ENCODE data around the gene IL36B.
"Not testable (repeated sequence)": the region's sequence is repeated elsewhere in the genome, so short reads cannot be mapped to it uniquely, and the experiment has no call there.

The IL36B gene

DNA sequence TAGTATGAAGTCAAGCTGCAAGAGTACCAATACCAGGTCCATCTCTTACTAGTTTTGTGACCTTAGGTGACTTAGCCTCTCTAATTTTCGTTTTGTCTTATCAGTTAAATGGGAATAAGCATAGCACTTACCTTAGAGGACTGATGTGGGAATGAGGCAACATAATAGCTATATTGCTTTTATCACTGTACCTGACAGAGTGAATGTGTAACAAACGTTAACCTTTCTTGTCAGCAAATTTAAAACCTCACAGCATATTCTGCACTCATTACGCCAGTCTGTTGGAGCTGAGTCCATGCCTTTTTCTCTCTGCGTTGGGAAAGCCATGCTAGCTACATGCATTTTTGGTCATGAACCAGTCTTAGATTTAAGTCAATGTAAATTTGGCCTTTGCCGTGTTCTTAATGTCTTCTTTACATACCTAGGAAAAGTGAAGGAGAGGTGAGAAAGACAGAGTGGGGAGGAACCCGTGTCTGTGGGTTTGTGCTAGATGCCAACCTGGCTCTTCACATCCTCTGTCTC lies at the start of gene IL36B:
Gene IL36B, minus strand, starts transcription at position 472 of the 522 bp plus-strand sequence.
- in situ Hi-C loops (cut with MboI; ENCODE audit: low sequenced_read_pairs) = no loop called here

DNA sequence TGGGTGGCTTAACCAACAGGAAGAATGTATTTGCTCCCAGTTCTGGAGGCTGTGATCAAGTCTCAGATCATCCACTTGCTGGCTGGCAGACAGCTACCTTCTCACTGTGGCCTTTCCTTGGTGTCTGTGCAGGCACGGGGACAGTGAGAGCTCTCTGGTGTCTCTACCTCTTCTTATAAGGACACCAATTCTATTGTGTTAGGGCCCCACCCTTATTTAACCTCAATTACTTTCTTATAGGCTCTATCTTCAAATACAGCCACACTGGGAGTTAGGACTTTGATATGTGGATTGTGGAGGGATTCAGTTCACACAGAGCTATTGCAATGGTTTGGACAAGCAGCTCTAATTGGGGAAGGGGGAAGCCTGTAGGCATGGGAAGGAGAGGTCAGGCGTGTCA lies 49.5 kb upstream of the IL36B start:
- in situ Hi-C loops (cut with MboI; ENCODE audit: low sequenced_read_pairs) = no loop called here

DNA sequence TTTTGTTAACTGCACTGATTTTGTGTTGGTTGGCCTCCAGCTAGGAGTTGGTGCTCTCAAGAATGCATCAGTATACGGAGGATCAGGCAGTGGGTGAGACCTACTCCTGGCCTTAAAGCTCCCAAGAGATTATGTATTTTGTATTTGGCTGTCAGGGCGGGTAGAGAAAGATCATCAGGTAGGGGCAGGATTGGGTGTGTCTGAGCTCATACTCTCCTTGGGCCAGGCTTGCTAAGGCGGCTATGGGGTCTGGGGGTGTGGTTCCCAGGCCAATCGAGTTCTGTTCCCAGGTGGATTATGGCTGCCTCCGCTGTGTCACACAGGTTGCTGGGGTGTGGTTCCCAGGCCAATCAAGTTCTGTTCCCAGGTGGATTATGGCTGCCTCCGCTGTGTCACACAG lies 45.9 kb upstream of the IL36B start:
- in situ Hi-C loops (cut with MboI; ENCODE audit: low sequenced_read_pairs) = no loop called here

DNA sequence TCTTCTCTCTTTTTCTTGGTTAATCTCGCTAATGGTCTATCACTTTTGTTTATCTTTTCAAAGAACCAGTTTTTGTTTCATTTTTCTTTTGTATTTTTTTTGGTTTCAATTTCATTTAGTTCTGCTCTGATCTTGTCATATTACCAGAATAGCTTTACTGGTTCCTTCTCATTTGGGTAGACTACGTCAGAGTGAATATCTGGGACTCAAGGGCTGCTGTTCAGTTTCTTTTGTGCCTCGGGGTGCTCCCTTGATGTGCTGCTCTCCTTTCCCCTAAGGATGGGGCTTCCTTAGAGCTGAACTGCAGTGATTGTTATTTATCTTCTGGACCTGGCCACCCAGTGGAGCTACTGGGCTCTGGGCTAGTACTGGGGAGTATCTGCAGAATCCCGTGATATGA lies 45.4 kb upstream of the IL36B start:
- in situ Hi-C loops (cut with MboI; ENCODE audit: low sequenced_read_pairs) = no loop called here

DNA sequence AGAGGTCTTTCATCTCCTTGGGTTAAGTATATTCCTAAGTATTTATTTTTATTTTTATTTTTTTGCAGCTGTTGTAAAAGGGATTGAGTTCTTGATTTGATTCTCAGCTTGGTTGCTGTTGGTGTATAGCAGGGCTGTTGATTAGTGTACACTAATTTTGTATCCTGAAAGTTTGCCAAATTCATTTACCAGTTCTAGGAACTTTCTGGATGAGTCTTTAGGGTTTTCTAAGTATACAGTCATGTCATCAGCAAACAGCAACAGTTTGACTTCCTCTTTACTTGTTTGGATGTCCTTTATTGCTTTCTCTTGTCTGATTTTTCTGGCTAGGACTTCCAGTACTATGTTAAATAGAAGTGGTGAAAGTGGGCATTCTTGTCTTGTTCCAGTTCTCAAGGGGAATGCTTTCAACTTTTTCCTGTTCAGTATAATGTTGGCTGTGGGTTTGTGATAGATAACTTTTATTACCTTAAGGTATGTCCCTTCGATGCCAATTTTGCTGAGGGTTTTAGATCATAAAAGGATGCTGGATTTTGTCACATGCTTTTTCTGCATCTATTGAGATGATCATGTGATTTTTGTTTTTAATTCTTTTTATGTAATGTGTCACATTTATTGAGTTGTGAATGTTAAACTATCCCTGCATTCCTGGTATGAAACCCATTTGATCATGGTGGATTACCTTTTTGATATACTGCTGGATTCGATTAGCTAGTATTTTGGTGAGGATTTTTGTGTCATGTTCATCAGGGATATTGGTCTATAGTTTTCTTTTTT lies 44.4 kb upstream of the IL36B start:
- in situ Hi-C loops (cut with MboI; ENCODE audit: low sequenced_read_pairs) = not testable (repeated sequence)

DNA sequence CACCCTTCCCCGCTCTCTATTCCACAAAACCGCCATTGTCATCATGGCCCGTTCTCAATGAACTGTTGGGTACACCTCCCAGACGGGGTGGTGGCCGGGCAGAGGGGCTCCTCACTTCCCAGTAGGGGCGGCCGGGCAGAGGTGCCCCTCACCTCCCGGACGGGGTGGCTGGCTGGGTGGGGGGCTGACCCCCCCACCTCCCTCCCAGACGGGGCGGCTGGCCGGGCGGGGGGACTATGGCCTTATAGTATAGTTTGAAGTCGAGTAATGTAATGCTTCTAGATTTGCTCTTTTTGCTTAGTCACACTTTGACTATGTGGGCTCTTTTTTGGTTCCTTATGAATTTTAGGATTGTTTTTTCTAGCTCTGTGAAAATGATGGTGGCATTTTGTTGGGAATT lies 43.6 kb upstream of the IL36B start:
- in situ Hi-C loops (cut with MboI; ENCODE audit: low sequenced_read_pairs) = not testable (repeated sequence)

DNA sequence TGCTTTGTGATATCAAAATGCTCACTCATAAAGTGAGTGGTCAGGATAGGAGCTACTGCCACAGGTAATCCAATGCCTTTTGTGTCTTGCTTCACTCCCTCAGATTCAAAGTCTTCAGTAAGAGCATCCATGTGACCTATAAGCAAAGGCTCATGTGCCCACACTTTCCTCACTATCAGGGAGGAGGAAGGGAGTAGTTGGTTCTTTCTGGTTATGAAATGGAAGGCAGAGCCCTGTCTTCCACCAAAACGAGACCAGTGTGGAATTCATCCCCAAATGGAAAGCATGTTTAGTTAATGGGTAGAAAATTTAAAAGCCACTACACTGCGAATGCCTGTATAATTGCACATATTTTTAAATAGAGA lies 40.9 kb upstream of the IL36B start:
- in situ Hi-C loops (cut with MboI; ENCODE audit: low sequenced_read_pairs) = no loop called here

DNA sequence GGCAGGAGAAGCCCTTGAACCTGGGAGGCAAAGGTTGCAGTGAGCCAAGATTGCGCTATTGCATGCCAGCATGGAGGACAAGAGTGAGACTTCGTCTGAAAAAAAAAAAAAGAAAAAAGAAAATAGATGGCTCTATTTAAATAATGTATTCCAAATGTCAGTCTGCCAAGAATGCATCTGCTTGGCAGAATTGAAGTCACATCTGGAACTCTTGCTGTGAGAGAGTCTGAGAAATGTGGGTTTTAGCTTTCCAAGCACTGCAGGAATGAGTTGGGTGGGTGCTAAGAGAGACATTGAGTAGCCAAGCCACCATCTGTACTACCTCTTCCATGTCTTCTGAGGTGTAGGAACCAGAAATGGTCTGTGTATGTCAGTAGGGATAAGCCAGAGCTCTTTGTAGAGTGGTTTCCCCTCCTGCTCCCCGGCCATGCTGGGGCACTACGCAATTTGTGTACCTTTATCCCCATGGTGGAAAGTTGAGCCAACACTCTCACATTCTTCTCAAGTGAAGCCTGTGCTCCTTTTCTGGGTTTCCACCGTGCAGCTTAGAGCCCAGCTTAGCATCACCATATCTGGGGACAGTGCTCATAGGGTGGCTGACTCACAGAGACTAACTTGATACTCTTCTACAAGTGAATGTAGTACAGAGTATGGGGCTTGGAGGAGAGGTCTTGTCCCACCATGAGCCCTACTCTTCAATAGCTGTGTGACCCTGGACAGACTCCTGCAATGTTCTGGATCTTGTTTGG lies 40.4 kb upstream of the IL36B start:
- in situ Hi-C loops (cut with MboI; ENCODE audit: low sequenced_read_pairs) = no loop called here

DNA sequence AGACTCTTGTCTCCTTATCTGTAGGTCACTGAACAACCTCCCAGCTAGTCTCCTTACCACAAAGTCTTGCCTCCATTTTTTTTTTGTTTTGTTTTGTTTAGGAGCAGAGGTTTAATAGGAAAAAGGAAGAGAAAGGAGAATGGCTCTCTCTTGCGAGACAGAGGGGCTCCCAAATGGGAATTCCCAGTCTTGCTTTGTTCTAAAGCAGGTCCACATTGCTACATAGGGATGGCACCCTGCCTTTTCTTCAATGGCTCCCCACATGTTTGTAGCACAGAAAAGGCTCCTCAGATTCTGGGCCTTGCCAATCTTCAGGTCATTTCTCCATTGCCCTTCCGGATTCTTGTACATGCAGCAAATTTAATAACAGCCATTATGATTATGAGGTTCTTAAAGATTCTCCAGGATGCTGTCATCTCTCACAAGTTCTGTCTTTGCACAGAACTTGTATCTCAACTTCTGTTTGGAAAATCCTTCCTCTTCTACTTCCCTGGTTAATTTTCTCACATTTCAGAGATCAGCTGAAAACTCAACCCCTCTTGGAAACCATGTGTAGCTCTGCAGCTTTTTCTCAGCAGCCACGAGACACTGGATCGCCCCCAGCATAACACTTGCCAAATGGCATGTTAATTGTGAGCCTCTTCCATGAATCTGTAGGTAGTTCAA lies 38.7 kb upstream of the IL36B start:
- in situ Hi-C loops (cut with MboI; ENCODE audit: low sequenced_read_pairs) = no loop called here

DNA sequence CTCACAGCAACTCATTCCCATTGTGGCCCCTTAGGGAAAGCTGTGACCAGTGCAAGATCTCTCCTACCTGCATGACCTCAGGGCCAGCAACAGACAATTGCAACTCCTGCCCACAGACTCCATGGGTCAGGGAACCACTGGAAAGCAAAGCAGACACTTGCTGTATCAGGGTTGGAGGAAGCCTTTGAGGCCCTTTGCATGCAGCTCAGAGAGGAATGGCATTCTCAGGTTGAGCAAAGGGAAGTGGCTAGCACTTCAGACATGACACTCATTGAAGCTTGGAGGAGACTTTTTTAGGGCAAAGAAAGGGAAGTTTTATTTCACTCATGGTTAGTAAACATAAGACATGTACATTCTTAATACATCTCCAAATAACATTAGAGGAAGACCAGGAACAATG lies 37.2 kb upstream of the IL36B start:
- in situ Hi-C loops (cut with MboI; ENCODE audit: low sequenced_read_pairs) = no loop called here

DNA sequence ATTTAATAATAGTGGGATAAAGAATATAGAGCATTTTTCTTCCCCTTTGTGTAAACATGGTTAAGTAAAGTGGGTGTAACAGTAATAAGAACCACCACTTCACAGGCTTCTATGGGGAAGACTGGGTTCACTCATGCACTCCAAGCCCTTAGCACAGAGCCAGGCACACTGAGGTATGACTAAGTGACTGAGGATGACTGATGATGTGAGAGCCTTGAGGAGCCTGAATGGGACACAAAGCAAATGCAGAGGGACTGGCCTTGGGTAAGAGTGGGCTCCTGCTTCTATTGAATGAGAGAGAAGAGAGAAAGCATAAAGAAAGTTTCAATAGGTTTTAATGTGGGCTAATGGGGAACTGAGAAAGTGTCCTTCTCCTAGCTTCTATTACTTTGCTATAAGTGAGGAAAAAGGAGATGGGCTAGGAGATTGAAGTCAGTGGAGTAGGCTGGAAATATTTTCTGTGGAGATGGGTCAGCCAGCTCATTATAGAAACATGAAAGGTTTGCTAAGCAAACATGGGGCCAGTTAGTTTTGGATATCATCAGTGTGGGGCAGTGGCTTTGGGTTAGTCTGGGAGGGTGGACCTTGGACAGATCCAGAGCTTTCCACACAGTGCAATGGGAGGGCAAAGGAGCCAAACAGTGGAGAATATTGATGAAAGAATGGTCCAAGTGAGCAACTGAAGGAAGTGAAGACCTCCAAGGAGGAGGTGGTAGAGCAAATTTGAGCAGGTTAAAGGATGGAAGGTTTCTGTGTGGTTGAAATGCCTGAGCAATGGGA lies 35.7 kb upstream of the IL36B start:
- in situ Hi-C loops (cut with MboI; ENCODE audit: low sequenced_read_pairs) = no loop called here

DNA sequence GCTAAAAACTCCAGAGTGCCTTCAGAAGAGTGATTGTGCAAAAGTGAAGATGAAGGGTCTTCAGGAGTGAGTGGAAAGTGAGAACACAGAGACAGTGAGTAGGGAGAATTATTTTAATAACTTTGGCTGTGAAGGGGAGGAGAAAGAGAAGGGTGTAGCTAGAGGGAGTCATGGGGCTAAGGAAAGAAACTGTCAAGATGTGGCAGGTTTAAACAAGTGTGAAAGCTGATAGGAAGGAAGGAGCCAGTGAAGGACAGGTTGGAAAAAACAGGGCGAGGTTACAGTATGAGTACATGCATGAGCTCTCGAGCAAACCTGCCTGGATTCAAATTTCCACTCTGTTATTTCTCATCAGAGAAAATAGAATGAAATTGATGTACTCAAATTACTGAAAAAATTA lies 32.9 kb upstream of the IL36B start:
- in situ Hi-C loops (cut with MboI; ENCODE audit: low sequenced_read_pairs) = no loop called here

DNA sequence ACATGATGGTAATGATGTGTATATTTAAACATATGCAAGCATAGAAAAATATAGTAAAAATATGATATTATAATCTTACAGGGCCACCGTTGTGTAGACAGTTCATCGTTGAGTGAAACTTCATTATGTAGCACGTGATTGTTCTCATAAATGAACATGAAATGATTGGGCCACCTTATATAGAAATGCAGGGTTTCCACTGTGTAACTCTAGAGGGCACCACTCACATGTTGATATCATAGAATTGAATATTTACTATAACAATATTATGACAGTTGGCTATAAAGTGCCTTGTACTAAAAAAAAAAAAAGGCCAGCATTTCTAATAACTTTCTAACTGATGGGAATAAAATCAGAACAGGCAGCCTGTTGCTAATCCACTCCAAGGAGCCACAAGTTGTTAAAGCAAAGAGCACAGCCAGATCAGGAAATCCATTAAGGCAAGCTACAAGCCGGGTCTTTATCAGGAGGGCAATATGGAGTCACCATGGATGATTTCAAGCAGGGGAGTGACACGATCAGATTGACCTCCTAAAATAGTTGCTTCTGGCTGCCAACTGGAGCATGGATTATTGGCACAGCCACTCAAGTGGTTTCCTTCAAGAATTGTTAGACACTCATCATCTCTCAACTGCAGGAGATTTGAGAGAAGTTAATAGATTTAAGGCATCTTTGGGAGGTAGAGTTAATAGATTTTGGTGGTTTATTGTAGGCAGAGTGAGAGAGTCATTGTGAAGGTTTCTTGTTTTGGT lies 31.8 kb upstream of the IL36B start:
- in situ Hi-C loops (cut with MboI; ENCODE audit: low sequenced_read_pairs) = no loop called here

DNA sequence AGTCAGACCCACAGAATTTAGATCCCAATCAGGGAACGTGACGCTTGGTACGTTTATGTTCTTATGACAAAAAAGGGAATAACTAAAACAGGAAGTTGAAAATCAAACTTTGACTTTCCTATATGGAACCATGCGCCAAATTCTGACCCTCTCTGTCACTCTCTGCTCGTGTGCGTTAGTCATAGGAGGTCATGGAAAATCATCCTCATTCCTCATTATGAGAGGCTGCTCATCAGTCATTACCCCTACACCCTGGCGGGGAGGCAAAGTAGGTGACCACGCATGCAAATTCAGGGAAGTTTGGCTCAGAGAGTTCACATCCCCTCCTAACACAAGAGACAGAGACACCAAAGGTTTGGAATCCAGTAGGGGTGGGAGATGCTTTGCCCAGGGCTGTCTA lies 30.6 kb upstream of the IL36B start:
- in situ Hi-C loops (cut with MboI; ENCODE audit: low sequenced_read_pairs) = no loop called here

DNA sequence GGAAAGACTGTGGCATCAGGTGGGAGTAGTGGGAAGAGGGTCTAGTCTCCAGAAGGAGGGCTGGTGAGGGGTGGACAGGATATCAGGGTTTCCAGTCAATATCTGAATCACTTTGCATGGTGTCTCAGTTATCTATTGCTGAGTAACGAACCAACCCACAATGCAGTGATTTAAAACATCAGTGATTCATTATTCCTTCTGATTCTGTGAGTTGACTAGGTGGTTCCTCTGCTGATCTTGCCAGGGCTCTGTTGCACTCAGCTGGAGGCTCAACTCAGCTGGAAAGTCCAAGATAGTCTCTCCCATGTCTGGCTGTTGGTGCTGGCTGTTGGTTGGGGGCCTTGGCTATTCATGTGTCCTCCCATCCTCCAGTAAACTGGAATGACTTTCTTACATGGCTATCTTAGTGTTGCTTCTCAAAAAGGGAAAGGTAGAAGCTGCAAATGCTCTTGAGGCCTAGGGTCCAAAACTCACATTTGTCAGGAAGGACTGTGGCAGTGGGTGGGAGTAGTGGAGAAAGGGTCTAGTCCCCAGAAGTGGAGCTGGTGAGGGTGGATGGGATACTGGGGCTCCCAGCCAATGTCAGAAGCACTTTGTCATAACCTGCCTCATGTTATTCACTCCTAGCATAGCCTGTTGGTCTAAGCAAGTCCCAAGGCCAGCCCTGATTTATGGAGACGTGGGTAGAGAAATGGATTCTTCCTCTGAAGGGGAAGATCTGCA lies 29.0 kb upstream of the IL36B start:
- in situ Hi-C loops (cut with MboI; ENCODE audit: low sequenced_read_pairs) = no loop called here

DNA sequence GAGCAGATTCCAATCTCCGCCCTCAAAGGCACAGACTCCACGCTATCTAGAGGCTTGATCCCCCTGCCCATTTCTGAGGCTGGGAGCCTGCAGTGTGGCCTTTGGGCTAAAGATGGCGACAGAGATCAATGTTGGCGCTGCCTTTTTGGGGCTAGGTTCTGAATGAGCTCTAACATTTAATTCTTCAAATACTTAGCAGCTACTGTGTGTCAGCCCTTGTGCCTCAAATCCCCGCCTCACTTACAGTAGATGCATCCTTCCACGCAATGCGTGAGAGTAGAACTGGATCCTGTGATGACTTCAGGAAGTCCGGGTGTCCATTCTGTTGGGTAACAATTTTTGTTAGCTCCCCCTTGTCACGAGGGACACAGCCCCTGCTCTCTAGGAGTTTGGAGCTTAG lies 27.5 kb upstream of the IL36B start:
- in situ Hi-C loops (cut with MboI; ENCODE audit: low sequenced_read_pairs) = no loop called here

DNA sequence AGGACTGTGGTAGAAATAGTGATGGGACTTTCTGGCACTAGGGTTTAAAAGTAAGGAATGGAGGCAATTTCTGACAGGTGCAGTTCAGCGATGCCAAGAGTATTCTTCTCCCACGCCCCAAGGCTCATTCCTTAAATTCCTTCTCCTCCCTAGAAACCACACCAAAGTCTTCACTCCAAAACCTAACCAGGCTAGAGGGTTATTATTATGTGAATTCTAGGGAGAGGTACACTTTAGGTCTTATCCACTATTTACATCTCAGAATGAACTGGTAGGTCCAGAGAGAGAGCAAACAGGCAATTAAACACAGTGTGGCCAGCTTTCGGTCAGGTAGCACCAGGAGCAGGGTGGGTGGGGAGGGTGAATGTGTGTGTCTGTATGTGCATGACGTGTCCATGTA lies 26.5 kb upstream of the IL36B start:
- in situ Hi-C loops (cut with MboI; ENCODE audit: low sequenced_read_pairs) = no loop called here

DNA sequence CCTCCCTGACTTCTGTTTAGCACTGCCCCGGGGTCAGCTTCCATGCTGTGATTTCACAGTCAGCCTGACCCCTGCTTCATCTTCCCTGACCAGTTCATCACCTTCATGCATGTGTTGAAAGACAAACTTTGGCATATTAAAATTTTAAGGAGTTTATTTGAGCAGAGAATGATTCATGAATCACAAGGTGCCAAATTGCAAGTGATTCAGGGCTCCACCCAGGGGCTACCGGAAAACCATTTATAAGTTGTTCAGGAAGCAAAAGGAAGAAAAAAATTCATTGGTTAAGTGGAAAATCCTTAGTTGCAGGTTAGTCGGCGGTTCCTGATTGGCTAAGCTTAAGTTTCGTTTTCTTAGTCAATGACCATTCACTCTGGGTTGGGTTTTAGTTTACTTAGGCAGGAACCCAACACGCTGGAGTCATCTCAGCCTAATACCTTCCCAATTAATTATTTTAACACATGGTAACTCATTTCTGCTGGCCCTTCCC lies 25.7 kb upstream of the IL36B start:
- in situ Hi-C loops (cut with MboI; ENCODE audit: low sequenced_read_pairs) = no loop called here

DNA sequence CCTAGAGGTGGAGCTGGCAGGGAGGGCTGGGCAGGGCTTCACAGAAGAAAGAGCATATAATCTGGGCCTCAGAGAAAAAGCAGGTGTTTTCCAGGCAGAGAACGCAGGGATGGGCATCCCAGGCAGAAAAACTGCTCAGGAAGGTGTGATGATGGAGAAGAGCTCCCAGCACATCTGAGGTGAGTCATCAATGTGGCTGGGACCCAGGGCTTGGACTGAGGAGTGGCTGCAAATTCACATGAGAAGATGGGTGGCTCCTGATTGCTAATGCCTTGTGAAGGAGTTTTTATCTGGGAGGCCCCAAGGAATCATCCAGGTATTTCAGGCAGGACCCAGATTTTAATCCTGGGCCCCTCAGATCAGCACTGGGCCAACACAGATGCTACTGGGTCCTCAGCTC lies 25.3 kb upstream of the IL36B start:
- in situ Hi-C loops (cut with MboI; ENCODE audit: low sequenced_read_pairs) = no loop called here
